GM10266 (cell line): ENCODE data around the gene ASXL2.

Experiments
- DNase-seq: peaks from one replicate; pipeline ENCODE4 v3.0.0; 2012; ENCODE audit errors: extremely low spot score
- CTCF ChIP-seq: IDR thresholded peaks from 2 replicates; pipeline ENCODE4 v1.5.1; 2012; ENCODE audit warnings: mild to moderate bottlenecking, low read depth; ENCODE audit not compliant: control insufficient read depth, insufficient read depth; ENCODE audit errors: missing control alignments

ASXL2 gene

GRCh38 chr2:25742501-25742900 lies 135.8 kb downstream of the ASXL2 start:
- no peak for TF ChIP-seq CTCF
- DNase-seq, result no peak

- DNase-seq, result no peak
- no peak for TF ChIP-seq CTCF
Measured at GRCh38 chr2:25740810-25741381, 137.4 kb downstream of the ASXL2 start.

GRCh38 chr2:25738383-25739343 lies 139.6 kb downstream of the ASXL2 start:
- no peak for TF ChIP-seq CTCF
- DNase-seq, result no peak

GRCh38 chr2:25736899-25737515 lies 141.3 kb downstream of the ASXL2 start:
- DNase-seq, result no peak
- no peak for TF ChIP-seq CTCF

GRCh38 chr2:25735835-25736234 lies 142.5 kb downstream of the ASXL2 start:
- no peak for TF ChIP-seq CTCF

GRCh38 chr2:25728559-25728958 lies 149.7 kb downstream of the ASXL2 start:
- TF ChIP-seq CTCF, result no peak
- no peak for DNase-seq

More at GRCh38 chr2:25735835-25736234, 142.5 kb downstream of the ASXL2 start:
- no peak for DNase-seq

- DNase-seq, result no peak
- TF ChIP-seq CTCF, result no peak
Measured at GRCh38 chr2:25726522-25726921, 151.8 kb downstream of the ASXL2 start.
